Body of pancreas (tissue), 4 donors: ENCODE data around the gene LRRC8C. TPM values are rescaled to one million over a fixed set of nuclear protein-coding genes. Genes with fewer than 3 reads are reported as not detected.

Experiments
- ATAC-seq: fragments of 150-250 bp; one replicate; pipeline ENCODE4 v1.9.1; 2016
- DNase-seq, 4 donors: peaks; one replicate each; pipeline ENCODE4 v3.0.0-alpha.2; 2019
- H3K27ac ChIP-seq, 4 donors: fragments of 200-600 bp; sonication (generic); 1 replicate in 3 of 4; 2 replicates in 1 of 4; pipeline versions ENCODE4 v1.5.1 to v1.6.1; 2016 to 2019; ENCODE audit warnings: mild to moderate bottlenecking in 1 of 4, mixed read lengths in 1 of 4, moderate library complexity in 1 of 4
- H3K27me3 ChIP-seq, 2 donors: fragments of 200-600 bp; sonication (generic); one replicate each; pipeline ENCODE4 v1.6.0; 2016; ENCODE audit warnings: mild to moderate bottlenecking in 1 of 2
- H3K36me3 ChIP-seq, 2 donors: fragments of 200-600 bp; sonication (generic); replicated peaks in 1 of 2; 2 replicates each; pipeline ENCODE4 v1.5.1; 2016; ENCODE audit warnings: low read depth in 2 of 2; ENCODE audit not compliant: insufficient read depth in 1 of 2
- H3K4me1 ChIP-seq: fragments of 200-600 bp; sonication (generic); one replicate; pipeline ENCODE4 v1.6.0; 2016
- H3K4me3 ChIP-seq, 2 donors: fragments of 200-600 bp; sonication (generic); 1 replicate in 1 of 2; 2 replicates in 1 of 2; pipeline ENCODE4 v1.5.1; 2016 to 2019
- H3K9me3 ChIP-seq, 3 donors: fragments of 200-600 bp; sonication (generic); 1 replicate in 2 of 3; 2 replicates in 1 of 3; pipeline ENCODE4 v1.5.1; 2016
- POLR2A ChIP-seq, 3 donors: fragments of 450-650 bp; IDR thresholded peaks; one replicate each; pipeline ENCODE4 v1.6.1; 2016; ENCODE audit warnings: antibody characterized with exemption in 3 of 3, mild to moderate bottlenecking in 2 of 3
- WGBS, 2 donors: methylation state at CpG; one replicate each; pipeline ENCODE4 v1.1.5; 2017; 5-methylcytosine and 5-hydroxymethylcytosine counted together
- intact Hi-C: fragments of 100-400 bp; cut with DNase I; formaldehyde crosslinking; loops from one replicate; pipeline ENCODE4 v1.15.1; 2023
- total RNA-seq, 2 donors: library from RNA; depleted of rRNA; stranded (reverse); fragments of >200 nt; gene quantifications; one replicate each; pipeline ENCODE4 v1.1.0, GENCODE V29; 2016
- TF ChIP-seq, protein P1 (sequence below), 7 experiments: fragments of 450-650 bp in 4 of 7; fragments of 200-600 bp in 3 of 7; sonication (generic) in 3 of 7; IDR thresholded peaks; one replicate each; pipeline ENCODE4 v1.5.1; 2016 to 2019; ENCODE audit warnings: antibody characterized with exemption in 7 of 7

Gene LRRC8C
- total RNA-seq, 2 donors from 2014 or later, result 3.4 to 4.6 TPM

DNA sequence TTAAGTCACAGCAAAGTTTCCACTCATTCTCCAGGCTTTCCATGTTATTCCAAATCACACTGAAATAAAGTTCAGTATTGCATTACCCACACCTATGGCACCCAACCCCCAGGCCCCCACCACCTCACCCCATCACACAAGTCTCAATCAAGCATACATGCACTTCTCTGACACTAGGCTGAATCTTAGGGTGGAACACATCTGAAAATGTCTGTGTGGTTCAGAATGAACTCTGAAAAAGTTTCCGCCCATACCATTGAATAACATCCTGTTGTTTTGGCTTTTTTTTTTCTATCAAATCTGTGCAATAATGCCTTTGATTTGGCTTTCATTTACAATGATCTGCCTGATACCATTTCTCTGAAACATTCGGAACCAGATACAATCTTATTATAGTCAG is 25.8 kb upstream of the LRRC8C start:
- H3K9me3 ChIP-seq, result no peaks in the 10 kb centered on the region
- no peak for ATAC-seq
- 83 to 85% methylated on average over 2 of the region's 2 CpGs for WGBS, 2 donors
- H3K36me3 ChIP-seq, result no peaks in the 10 kb centered on the region
- no peaks in the 10 kb centered on the region for H3K27me3 ChIP-seq
- no peak overlapping the region for H3K27ac ChIP-seq
- no peak for TF ChIP-seq POLR2A (IDR thresholded peaks at IDR 0.05)
- TF ChIP-seq, protein P1, sequence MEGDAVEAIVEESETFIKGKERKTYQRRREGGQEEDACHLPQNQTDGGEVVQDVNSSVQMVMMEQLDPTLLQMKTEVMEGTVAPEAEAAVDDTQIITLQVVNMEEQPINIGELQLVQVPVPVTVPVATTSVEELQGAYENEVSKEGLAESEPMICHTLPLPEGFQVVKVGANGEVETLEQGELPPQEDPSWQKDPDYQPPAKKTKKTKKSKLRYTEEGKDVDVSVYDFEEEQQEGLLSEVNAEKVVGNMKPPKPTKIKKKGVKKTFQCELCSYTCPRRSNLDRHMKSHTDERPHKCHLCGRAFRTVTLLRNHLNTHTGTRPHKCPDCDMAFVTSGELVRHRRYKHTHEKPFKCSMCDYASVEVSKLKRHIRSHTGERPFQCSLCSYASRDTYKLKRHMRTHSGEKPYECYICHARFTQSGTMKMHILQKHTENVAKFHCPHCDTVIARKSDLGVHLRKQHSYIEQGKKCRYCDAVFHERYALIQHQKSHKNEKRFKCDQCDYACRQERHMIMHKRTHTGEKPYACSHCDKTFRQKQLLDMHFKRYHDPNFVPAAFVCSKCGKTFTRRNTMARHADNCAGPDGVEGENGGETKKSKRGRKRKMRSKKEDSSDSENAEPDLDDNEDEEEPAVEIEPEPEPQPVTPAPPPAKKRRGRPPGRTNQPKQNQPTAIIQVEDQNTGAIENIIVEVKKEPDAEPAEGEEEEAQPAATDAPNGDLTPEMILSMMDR (IDR thresholded peaks at IDR 0.05), result no peak
- no peak for DNase-seq
- intact Hi-C loops, result no loop called here
- H3K4me3 ChIP-seq, result no peak overlapping the region
- H3K4me1 ChIP-seq, result no peaks in the 10 kb centered on the region

DNA sequence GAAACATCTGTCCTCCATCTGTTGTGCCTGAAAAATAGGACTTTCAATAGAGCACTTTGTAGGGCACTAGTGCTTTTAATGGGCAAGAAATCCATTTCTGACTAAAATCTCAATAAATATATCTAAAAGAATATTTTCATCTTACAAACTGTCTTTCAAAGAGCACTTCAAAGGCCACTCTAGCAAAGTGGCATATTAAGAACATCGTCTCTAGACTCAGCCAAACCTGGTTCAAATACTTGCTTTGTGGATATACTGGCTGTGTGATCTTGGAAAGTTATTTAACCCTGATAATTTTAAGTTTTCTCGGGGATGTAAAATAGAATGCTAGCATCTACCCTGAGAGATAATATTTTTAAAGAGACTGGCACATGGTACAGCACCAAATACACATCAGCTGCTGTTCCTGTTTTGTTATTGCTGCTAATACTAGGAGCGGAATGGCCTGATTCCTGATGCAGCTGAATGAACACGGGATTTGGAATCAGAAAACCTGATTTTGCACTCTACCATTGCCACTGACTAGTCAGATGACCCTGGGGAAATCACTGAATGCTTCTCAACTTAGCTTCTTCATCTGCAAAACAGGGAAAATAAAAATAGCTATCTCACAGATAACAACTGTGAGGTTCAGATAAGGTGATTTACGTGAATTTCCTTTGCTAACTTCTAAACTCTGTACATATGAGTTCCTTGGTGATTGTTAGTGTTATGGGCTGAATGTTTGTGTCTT is 25.2 kb upstream of the LRRC8C start:
- 73 to 81% methylated on average over 5 of the region's 5 CpGs for WGBS, 2 donors
- H3K4me3 ChIP-seq, result no peak overlapping the region
- ATAC-seq (no peak), DNase-seq (no peak)
- H3K4me1 ChIP-seq, result no peaks in the 10 kb centered on the region
- no peaks in the 10 kb centered on the region for H3K9me3 ChIP-seq
- no peaks in the 10 kb centered on the region for H3K27me3 ChIP-seq
- H3K36me3 ChIP-seq, result no peaks in the 10 kb centered on the region
- intact Hi-C loops, result no loop called here
- H3K27ac ChIP-seq, result no peak overlapping the region
- TF ChIP-seq, protein P1 (IDR thresholded peaks at IDR 0.05), result no peak
- TF ChIP-seq POLR2A (IDR thresholded peaks at IDR 0.05), result no peak

DNA sequence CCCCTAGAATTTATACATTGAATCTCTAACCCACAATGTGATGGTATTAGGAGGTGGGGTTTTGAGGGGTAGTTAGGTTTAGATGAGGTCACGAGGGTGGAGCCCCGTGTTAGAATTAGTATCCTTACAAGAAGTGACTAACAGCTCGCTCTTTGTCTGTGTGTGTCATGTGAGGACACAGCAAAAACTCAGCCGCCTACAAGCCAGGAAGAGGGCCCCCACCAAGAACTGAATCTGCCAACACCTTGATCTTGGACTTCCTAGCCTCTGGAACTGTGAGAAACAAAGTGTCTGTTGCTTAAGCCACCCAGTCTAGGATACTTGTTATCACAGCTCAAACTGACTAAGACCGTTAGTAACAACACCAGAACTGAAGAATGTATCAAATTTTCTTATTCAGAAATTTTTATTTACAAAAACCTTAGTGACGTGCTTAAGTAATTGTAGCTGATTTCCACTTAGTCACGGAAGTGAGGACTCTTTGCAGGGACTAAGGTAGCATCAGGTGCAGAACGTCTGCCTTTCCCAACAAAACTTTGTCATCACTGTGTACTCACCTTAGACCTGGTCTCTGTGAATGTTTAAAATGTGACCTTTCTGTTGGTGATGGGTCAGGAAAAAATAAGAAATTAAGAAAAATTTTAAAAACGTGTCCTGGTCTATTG is 24.5 kb upstream of the LRRC8C start:
- no peak overlapping the region for H3K27ac ChIP-seq
- WGBS, 2 donors, result 67 to 74% methylated on average over 9 of the region's 9 CpGs

DNA sequence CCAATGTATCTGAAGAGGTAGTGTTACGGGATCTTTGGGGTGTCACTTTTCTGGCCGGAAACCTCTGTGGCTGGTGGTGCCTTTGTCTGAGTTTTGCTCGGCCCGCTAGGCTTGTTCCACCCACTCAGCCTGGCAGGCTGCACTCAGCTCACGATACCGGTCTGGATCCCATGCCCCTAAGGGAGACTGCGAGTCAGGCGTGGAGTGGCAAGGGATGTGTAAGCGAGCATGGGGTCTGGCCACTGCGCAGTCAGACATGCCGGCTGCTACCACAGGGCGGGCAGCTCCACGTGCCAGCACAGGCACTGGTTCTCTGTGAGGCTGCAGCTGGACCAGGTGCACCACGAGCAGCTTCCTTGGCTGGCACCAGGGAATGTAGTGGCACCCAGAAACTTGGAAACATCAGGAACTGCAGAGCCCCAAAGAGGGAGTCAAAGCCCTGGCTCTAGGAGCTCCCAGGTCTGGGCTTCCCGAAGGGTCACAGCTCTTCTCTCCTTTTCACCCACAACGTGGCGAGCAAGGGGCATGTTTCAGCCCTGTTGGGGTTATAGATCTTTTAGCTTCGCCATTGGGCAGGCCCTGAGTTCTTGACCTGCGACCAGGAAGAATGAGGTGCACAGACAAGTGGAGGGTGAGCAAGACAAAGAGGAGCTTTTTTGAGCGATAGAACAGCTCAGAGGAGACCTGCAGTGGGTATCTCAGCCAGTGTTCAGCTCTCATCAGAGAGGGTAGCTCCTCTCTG is 23.8 kb upstream of the LRRC8C start:
- TF ChIP-seq POLR2A (IDR thresholded peaks at IDR 0.05), result no peak
- TF ChIP-seq, protein P1 (IDR thresholded peaks at IDR 0.05), result no peak
- Histone ChIP-seq H3K9me3 (no peaks in the 10 kb centered on the region), H3K27me3 (no peaks in the 10 kb centered on the region), H3K4me1 (no peaks in the 10 kb centered on the region), H3K27ac (no peak overlapping the region), H3K4me3 (no peak overlapping the region), H3K36me3 (no peaks in the 10 kb centered on the region)
- DNase-seq, result no peak
- WGBS, 2 donors, result 89% methylated on average over 17 to 19 of the region's 20 CpGs
- intact Hi-C loops, result no loop called here
- no peak for ATAC-seq

More for the DNA sequence above, 24.5 kb upstream of the LRRC8C start:
- Histone ChIP-seq H3K9me3 (no peaks in the 10 kb centered on the region), H3K27me3 (no peaks in the 10 kb centered on the region), H3K36me3 (no peaks in the 10 kb centered on the region), H3K4me1 (no peaks in the 10 kb centered on the region), H3K4me3 (no peak overlapping the region)
- no peak for DNase-seq
- ATAC-seq, result no peak
- intact Hi-C loops, result no loop called here
- no peak for TF ChIP-seq POLR2A (IDR thresholded peaks at IDR 0.05)
- TF ChIP-seq, protein P1 (IDR thresholded peaks at IDR 0.05), result no peak
